Activated CD4-positive, alpha-beta memory T cell treated with anti-CD3 and anti-CD28 coated beads, Interleukin-2, amount 10 ng/mL, durations not matched to agents 7 days and 5 days (primary cell): ENCODE results near the gene VHLL. TPM values are rescaled to one million over a fixed set of nuclear protein-coding genes. Genes with fewer than 3 reads are reported as not detected.

ENCODE experiments used
- CTCF ChIA-PET: fragments of 350-600 bp; sonication (Branson Sonifier 250); formaldehyde crosslinking; loops from one replicate; lab custom pipeline; 2021; ENCODE audit warnings: antibody characterized with exemption, inconsistent platforms; lab: Charles Lee
- POLR2A ChIA-PET: fragments of 350-600 bp; sonication (Branson Sonifier 250); formaldehyde crosslinking; loops from one replicate; lab custom pipeline; 2021; ENCODE audit warnings: antibody characterized with exemption; lab: Charles Lee
- DNase-seq: peaks from one replicate; pipeline ENCODE4 v3.0.0-alpha.2; 2020
- H3K27ac Mint-ChIP-seq: one replicate; pipeline ENCODE4 v1.8.0; 2021; ENCODE audit warnings: mild to moderate bottlenecking, mixed read lengths
- H3K27me3 Mint-ChIP-seq: one replicate; pipeline ENCODE4 v1.8.0; 2021; ENCODE audit warnings: mixed read lengths
- H3K36me3 Mint-ChIP-seq: one replicate; pipeline ENCODE4 v1.8.0; 2021; ENCODE audit warnings: low read depth, mixed read lengths
- H3K4me1 Mint-ChIP-seq: one replicate; pipeline ENCODE4 v1.8.0; 2021; ENCODE audit warnings: mixed read lengths
- H3K4me3 Mint-ChIP-seq: one replicate; pipeline ENCODE4 v1.8.0; 2021; ENCODE audit warnings: mild to moderate bottlenecking, mixed read lengths
- H3K9me3 Mint-ChIP-seq: one replicate; pipeline ENCODE4 v1.8.0; 2021; ENCODE audit warnings: mixed read lengths
- total RNA-seq, 2 experiments: library from RNA; stranded (reverse); gene quantifications; one replicate each; pipeline ENCODE4 v1.2.3, GENCODE V29; 2021

VHLL gene
- total RNA-seq, 2 experiments from 2014 or later, result not detected

- H3K36me3 Mint-ChIP-seq, result peaks cover 73% of the 10 kb centered on the region
- no peak overlapping the region for H3K27ac Mint-ChIP-seq
- no peaks in the 10 kb centered on the region for H3K27me3 Mint-ChIP-seq
- CTCF ChIA-PET, result interaction anchor here (1.4 kb wide), 1 partner anchor 49 kb away, joined by 4 read pairs; no protein-coding TSS in a partner anchor
- POLR2A ChIA-PET, result interaction anchor here (1.1 kb wide), 1 partner anchor 67 kb away, joined by 3 read pairs; the partner anchor contains the start of genes CCT3 and TSACC
- no peaks in the 10 kb centered on the region for H3K9me3 Mint-ChIP-seq
- H3K4me3 Mint-ChIP-seq, result no peak overlapping the region
- DNase-seq, result no peak
- H3K4me1 Mint-ChIP-seq, result no peaks in the 10 kb centered on the region
Measured at GRCh38 chr1:156270314-156270713, 28.8 kb downstream of the VHLL start.

DNA sequence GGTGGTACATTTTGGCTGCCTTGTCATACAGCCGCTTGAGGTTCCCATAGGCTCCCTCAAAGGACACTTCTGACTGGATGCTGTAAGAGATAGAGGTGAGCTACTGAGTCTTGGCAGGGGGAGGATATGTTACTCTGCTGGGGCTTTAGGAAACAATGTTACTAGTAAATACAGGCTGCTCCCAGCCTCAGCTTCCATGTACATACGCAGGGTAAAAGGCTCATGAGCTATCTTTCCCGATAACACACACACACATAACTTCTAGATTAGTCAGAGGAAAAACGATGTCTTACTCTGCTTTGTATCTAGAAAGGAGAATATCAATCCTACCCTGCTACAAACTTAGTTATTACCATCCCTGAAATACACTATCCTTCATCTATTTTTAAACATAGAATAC lies 30.8 kb downstream of the VHLL start:
- DNase-seq, result no peak
- Mint-ChIP-seq H3K27ac (no peak overlapping the region), H3K36me3 (peaks cover 71% of the 10 kb centered on the region), H3K9me3 (no peaks in the 10 kb centered on the region), H3K27me3 (no peaks in the 10 kb centered on the region), H3K4me1 (no peaks in the 10 kb centered on the region), H3K4me3 (no peak overlapping the region)
- POLR2A ChIA-PET, result no interaction called here
- CTCF ChIA-PET, result no interaction called here

GRCh38 chr1:156266051-156266450 lies 33.1 kb downstream of the VHLL start:
- peaks cover 69% of the 10 kb centered on the region for H3K36me3 Mint-ChIP-seq
- no peak for DNase-seq
- ChIA-PET CTCF (no interaction called here), POLR2A (no interaction called here)
- H3K4me1 Mint-ChIP-seq, result peaks cover 7% of the 10 kb centered on the region
- H3K27me3 Mint-ChIP-seq, result no peaks in the 10 kb centered on the region
- no peaks in the 10 kb centered on the region for H3K9me3 Mint-ChIP-seq
- no peak overlapping the region for H3K4me3 Mint-ChIP-seq
- no peak overlapping the region for H3K27ac Mint-ChIP-seq

- Mint-ChIP-seq H3K4me3 (no peak overlapping the region), H3K9me3 (no peaks in the 10 kb centered on the region), H3K27me3 (no peaks in the 10 kb centered on the region), H3K27ac (no peak overlapping the region), H3K36me3 (peaks cover 82% of the 10 kb centered on the region), H3K4me1 (peaks cover 8% of the 10 kb centered on the region)
- ChIA-PET CTCF (interaction anchor here (1.2 kb wide), 1 partner anchor 133 kb away, joined by 5 read pairs; no protein-coding TSS in a partner anchor), POLR2A (interaction anchor here (3.5 kb wide), 1 partner anchor 19 kb away, joined by 17 read pairs; the partner anchor contains the start of gene SMG5)
- no peak for DNase-seq
Measured at GRCh38 chr1:156263288-156263655, 35.8 kb downstream of the VHLL start.

DNA sequence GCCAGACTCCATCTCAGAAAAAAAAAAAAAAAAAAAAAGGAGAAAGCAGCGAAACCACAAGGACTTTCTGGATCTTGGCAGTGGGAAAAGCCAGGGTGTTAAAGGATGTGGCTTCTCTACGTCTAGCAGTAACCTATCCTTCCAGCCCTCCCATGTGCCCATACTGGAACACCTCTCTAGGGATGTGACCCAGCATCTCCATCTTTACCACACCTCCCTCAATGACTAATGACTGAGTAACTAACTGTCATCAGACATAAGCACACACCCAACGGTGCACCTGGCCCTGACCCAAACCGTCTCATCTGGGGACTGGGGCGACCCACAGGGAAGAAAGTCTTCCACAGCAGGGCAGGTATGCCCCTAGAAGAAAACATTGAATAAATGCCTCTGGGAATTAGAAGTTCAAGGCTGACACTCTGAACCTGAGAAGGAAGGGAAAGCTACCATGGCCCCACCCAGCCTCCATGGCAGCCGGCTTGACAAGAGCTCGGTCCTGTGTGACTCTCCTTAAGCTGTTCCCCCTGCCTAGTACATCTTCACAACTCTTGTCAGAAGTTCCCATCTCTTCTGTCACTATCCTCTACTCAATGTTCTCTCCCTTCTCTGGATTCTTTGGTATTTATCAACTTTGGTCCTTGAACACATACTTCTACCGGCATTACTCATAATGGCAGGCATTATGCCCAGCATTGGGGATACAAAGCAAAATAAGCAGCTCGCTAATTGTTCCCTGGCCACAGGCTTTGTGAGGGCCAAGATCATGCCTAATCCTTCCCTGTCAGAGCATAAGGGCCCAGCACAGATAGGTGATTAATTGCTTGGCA lies 36.4 kb downstream of the VHLL start:
- CTCF ChIA-PET, result interaction anchor here (1.2 kb wide), 1 partner anchor 132 kb away, joined by 5 read pairs; no protein-coding TSS in a partner anchor
- no peaks in the 10 kb centered on the region for H3K9me3 Mint-ChIP-seq
- POLR2A ChIA-PET, result interaction anchor here (1.0 to 3.5 kb wide), 3 partner anchors 9 to 20 kb away, joined by 3 to 17 read pairs (median 3); partner anchors contain the start of gene SMG5
- no peaks in the 10 kb centered on the region for H3K27me3 Mint-ChIP-seq
- H3K27ac Mint-ChIP-seq, result peak overlapping the region; percentile 5
- DNase-seq, result no peak
- peaks cover 12% of the 10 kb centered on the region for H3K4me1 Mint-ChIP-seq
- H3K4me3 Mint-ChIP-seq, result no peak overlapping the region
- peaks cover 82% of the 10 kb centered on the region for H3K36me3 Mint-ChIP-seq

DNA sequence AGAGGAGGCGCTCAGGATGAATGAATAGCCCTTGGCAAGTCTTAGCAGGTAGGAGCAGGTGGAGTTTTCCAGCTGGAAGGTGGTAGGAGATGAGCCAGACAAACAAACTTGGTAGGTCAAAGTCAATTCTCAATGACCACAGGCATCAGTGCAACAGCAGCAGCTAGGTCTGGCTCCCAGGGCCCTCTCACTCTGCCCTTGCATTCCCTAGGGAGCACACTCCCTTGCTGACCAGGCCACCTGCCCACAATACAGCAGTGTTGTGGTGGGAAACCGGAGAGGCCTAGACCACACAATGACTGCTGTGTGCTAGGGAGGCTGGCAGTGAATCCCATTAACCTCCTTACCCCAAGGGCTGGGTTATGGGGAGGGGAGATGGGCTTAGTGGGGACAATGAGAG lies 38.2 kb downstream of the VHLL start:
- Mint-ChIP-seq H3K4me1 (peaks cover 15% of the 10 kb centered on the region), H3K9me3 (no peaks in the 10 kb centered on the region), H3K36me3 (peaks cover 78% of the 10 kb centered on the region), H3K27me3 (no peaks in the 10 kb centered on the region), H3K27ac (peak overlapping the region; percentile 40), H3K4me3 (no peak overlapping the region)
- ChIA-PET CTCF (no interaction called here), POLR2A (interaction anchor here (0.7 to 3.5 kb wide), 3 partner anchors 9 to 22 kb away, joined by 3 to 17 read pairs (median 5); partner anchors contain the start of gene SMG5)
- no peak for DNase-seq

DNA sequence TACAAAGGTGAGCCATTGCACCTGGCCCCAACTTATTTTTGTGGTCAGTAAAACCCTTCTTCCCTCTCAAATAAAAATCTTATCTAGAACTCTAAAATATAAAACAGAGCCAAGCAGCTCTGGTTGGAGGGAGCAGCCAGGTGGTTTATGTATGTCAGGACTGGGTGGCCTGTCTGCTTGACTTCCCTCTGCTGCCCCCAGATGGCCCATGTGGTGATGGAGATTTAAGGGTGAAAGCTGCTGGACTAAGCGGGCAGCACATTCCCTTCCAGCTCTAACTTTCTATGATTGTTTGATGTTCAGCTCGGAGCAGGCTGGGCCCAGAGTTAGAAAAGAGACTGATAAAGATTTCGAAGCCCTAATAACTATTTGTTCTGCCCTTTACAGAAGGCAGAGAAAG lies 39.3 kb downstream of the VHLL start:
- H3K9me3 Mint-ChIP-seq, result no peaks in the 10 kb centered on the region
- peaks cover 71% of the 10 kb centered on the region for H3K36me3 Mint-ChIP-seq
- ChIA-PET CTCF (no interaction called here), POLR2A (interaction anchor here (1.4 to 1.8 kb wide), 3 partner anchors 9 to 23 kb away, joined by 5 to 9 read pairs (median 5); partner anchors contain the start of gene SMG5)
- peaks cover 15% of the 10 kb centered on the region for H3K4me1 Mint-ChIP-seq
- no peak overlapping the region for H3K27ac Mint-ChIP-seq
- no peak overlapping the region for H3K4me3 Mint-ChIP-seq
- DNase-seq, result no peak
- H3K27me3 Mint-ChIP-seq, result no peaks in the 10 kb centered on the region

DNA sequence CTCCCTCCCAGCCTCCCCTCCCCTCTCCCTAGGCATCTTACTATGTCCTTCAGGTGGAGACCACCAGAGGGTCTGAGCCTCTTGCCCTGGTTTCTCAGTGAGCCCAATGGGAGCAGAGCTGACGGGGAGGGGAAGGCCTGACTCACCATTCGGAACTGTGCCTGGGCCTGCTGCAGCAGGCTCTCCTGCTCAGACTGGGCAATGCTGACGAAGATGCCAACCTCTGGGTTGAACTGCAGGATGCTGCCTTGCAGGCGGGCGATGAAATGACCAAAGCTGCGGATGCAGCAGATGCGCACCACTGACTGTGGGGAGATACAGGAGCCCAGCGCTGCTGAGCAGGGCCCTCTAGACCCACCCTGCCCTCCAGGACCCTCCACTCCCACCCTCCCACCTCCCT lies 40.2 kb downstream of the VHLL start:
- peaks cover 68% of the 10 kb centered on the region for H3K36me3 Mint-ChIP-seq
- DNase-seq, result no peak
- H3K9me3 Mint-ChIP-seq, result no peaks in the 10 kb centered on the region
- peaks cover 17% of the 10 kb centered on the region for H3K4me1 Mint-ChIP-seq
- no peak overlapping the region for H3K27ac Mint-ChIP-seq
- H3K4me3 Mint-ChIP-seq, result no peak overlapping the region
- ChIA-PET CTCF (no interaction called here), POLR2A (interaction anchor here (1.4 to 2.5 kb wide), 3 partner anchors 8 to 23 kb away, joined by 5 to 7 read pairs (median 5); partner anchors contain the start of gene SMG5)
- H3K27me3 Mint-ChIP-seq, result no peaks in the 10 kb centered on the region

- no peaks in the 10 kb centered on the region for H3K9me3 Mint-ChIP-seq
- peaks cover 17% of the 10 kb centered on the region for H3K4me1 Mint-ChIP-seq
- no peak for DNase-seq
- no peak overlapping the region for H3K4me3 Mint-ChIP-seq
- CTCF ChIA-PET, result interaction anchor here (0.6 to 1.3 kb wide), 3 partner anchors 112 to 865 kb away, joined by 3 read pairs; no protein-coding TSS in a partner anchor
- H3K36me3 Mint-ChIP-seq, result peaks cover 67% of the 10 kb centered on the region
- H3K27me3 Mint-ChIP-seq, result no peaks in the 10 kb centered on the region
- POLR2A ChIA-PET, result interaction anchor here (1.2 to 2.5 kb wide), 2 partner anchors 11 to 25 kb away, joined by 3 to 7 read pairs; partner anchors contain the start of gene SMG5
- H3K27ac Mint-ChIP-seq, result peak overlapping the region; percentile 45
Measured at GRCh38 chr1:156257711-156258110, 41.4 kb downstream of the VHLL start.

DNA sequence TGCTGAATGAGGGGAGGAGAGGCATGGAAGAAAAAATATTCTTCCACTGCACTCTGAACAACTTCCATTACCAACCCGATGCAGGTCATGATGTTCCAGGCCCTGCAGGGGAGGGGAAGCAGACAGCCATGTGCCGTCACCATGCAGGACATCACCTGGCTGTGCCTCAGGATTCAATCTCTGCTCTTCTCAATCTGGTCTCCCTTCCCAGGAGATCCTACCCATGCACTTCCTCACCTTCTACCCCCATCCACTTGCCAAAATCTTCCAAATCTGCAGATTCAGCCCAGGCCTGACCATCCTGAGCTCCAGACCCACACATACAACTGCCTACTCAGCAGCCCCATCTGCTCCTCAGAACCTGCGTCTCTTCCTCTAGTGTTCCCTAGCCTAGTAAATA lies 45.5 kb downstream of the VHLL start:
- POLR2A ChIA-PET, result interaction anchor here (1.1 to 2.0 kb wide), 4 partner anchors 8 to 142 kb away, joined by 3 to 5 read pairs (median 4); partner anchors contain the start of gene SMG5
- no peak overlapping the region for H3K27ac Mint-ChIP-seq

DNA sequence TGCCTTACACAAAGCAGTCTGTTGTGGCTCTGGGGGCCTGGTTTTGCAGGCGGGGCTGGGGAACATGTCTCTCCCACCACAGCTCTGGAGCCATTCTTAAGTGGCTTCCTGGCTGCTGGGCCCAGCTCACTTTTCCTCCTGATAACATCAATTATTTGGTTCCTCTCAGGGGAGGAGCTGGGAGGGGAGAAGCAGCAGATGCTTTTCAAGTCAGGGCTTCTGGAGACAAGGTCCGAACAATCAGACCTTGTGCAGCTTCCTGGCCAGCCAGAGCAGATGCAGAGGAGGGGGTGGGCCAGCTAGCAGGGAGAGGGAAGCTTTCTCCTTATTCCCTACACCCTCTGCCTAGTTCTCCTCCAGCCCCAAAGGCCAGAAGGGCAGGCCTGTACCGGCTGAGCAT lies 47.6 kb downstream of the VHLL start:
- Mint-ChIP-seq H3K9me3 (no peaks in the 10 kb centered on the region), H3K36me3 (peaks cover 36% of the 10 kb centered on the region), H3K4me3 (no peak overlapping the region), H3K27me3 (no peaks in the 10 kb centered on the region), H3K27ac (peak overlapping the region; percentile 64), H3K4me1 (peaks cover 25% of the 10 kb centered on the region)
- no peak for DNase-seq
- CTCF ChIA-PET, result interaction anchor here (1.2 to 1.5 kb wide), 5 partner anchors 9 to 185 kb away, joined by 3 to 4 read pairs (median 3); partner anchors contain the start of gene BGLAP
- POLR2A ChIA-PET, result interaction anchor here (0.9 to 2.2 kb wide), 7 partner anchors 8 to 39 kb away, joined by 3 to 12 read pairs (median 5); partner anchors contain the start of genes BGLAP, PMF1, SMG5 and TMEM79

More for the DNA sequence above, 45.5 kb downstream of the VHLL start:
- Mint-ChIP-seq H3K4me1 (peaks cover 34% of the 10 kb centered on the region), H3K27me3 (no peaks in the 10 kb centered on the region), H3K4me3 (no peak overlapping the region), H3K9me3 (no peaks in the 10 kb centered on the region), H3K36me3 (peaks cover 53% of the 10 kb centered on the region)
- no peak for DNase-seq
- CTCF ChIA-PET, result no interaction called here

DNA sequence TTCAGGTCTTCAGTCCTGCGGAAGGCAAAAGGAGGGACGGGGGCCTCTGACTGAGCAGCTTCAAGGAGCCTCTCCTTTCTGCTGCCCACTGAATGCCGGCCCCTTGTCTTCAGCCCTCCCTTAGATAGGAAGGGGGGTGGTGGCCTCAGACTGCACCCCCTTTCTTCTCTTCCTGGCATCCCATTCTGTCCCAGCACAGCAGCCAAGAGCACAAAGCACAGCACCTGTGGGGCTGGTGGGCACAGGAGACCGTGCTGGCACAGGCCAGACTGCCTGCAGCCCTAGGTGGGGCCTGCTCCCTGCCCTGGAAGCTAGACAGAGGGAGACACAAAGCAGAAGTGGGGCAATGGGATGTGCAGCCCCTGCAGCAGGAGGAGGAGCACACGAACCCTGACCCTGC lies 49.5 kb downstream of the VHLL start:
- ChIA-PET POLR2A (interaction anchor here (1.2 kb wide), 1 partner anchor 16 kb away, joined by 3 read pairs; no protein-coding TSS in a partner anchor), CTCF (no interaction called here)
- peaks cover 41% of the 10 kb centered on the region for H3K4me1 Mint-ChIP-seq
- no peaks in the 10 kb centered on the region for H3K9me3 Mint-ChIP-seq
- peaks cover 28% of the 10 kb centered on the region for H3K36me3 Mint-ChIP-seq
- H3K4me3 Mint-ChIP-seq, result no peak overlapping the region
- DNase-seq, result no peak
- H3K27me3 Mint-ChIP-seq, result no peaks in the 10 kb centered on the region
- H3K27ac Mint-ChIP-seq, result no peak overlapping the region
